Colonic mucosa (tissue), 4 donors: Measurements from ENCODE around the gene IL1RAPL2. TPM values are rescaled to one million over a fixed set of nuclear protein-coding genes. Genes with fewer than 3 reads are reported as not detected.

Experiments
- DNase-seq: peaks from one replicate; pipeline ENCODE4 v3.0.0-alpha.2; 2020
- H3K27ac ChIP-seq: fragments of 200-600 bp; one replicate; pipeline ENCODE4 v1.8.0; 2021
- H3K27me3 ChIP-seq: fragments of 200-600 bp; one replicate; pipeline ENCODE4 v1.8.0; 2021
- H3K36me3 ChIP-seq: fragments of 200-600 bp; one replicate; pipeline ENCODE4 v1.8.0; 2021
- H3K4me1 ChIP-seq: fragments of 200-600 bp; one replicate; pipeline ENCODE4 v1.8.0; 2021; ENCODE audit warnings: mild to moderate bottlenecking
- H3K4me3 ChIP-seq: fragments of 200-600 bp; one replicate; pipeline ENCODE4 v1.8.0; 2021
- H3K9ac ChIP-seq, 2 donors: one replicate each; pipeline ENCODE4 v1.7.0; 2013; ENCODE audit warnings: control low read depth in 2 of 2, low read depth in 2 of 2, low read length in 2 of 2
- H3K9me3 ChIP-seq: fragments of 200-600 bp; one replicate; pipeline ENCODE4 v1.8.0; 2021
- intact Hi-C: fragments of 100-400 bp; cut with DNase I; formaldehyde crosslinking; loops from one replicate; pipeline ENCODE4 v1.14.1; 2022
- total RNA-seq, 2 donors: library from RNA; stranded (reverse); fragmentation: NEBNext Ultra II Directional in 1 of 2; extraction: Animal tissue kit (Norgen Biotek cat#: 25700) in 1 of 2; gene quantifications; one replicate each; pipeline ENCODE4 v1.2.1, GENCODE V29; 2021
- TF ChIP-seq, protein P1 (sequence below): fragments of 200-600 bp; IDR thresholded peaks from one replicate; pipeline ENCODE4 v1.8.0; 2022; ENCODE audit warnings: antibody characterized with exemption, mild to moderate bottlenecking
- donor health status: healthy.
- donor health status: DM: no; HTN: no; CAD: no.
- donor health status: DM: no; HTN: no; CAD: no.

IL1RAPL2 gene
- total RNA-seq, 2 donors from 2014 or later: not detected

DNA sequence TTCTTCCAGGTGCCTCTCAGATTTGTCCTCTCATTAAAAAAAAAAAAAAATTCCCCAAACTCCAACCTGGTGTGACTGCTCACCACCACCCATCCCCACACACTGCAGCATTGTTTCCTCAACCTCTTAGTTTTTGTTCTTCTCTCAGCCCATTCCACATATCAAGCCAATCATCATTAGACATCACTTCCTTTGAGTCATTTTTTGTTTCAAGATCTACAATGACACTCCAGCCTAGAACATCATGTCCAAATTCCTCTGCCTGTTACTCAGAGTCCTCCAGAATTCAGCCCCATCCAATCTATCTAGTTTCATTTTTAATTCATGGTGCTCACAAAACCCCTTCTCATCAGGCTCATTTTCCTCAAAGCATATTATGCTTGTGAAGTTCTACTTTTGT lies 917.0 kb downstream of the IL1RAPL2 start:
- no peak overlapping the region for H3K9ac ChIP-seq
- H3K9me3 ChIP-seq: no peaks in the 10 kb centered on the region
- intact Hi-C loops: no loop called here
- TF ChIP-seq, protein P1, sequence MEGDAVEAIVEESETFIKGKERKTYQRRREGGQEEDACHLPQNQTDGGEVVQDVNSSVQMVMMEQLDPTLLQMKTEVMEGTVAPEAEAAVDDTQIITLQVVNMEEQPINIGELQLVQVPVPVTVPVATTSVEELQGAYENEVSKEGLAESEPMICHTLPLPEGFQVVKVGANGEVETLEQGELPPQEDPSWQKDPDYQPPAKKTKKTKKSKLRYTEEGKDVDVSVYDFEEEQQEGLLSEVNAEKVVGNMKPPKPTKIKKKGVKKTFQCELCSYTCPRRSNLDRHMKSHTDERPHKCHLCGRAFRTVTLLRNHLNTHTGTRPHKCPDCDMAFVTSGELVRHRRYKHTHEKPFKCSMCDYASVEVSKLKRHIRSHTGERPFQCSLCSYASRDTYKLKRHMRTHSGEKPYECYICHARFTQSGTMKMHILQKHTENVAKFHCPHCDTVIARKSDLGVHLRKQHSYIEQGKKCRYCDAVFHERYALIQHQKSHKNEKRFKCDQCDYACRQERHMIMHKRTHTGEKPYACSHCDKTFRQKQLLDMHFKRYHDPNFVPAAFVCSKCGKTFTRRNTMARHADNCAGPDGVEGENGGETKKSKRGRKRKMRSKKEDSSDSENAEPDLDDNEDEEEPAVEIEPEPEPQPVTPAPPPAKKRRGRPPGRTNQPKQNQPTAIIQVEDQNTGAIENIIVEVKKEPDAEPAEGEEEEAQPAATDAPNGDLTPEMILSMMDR: no peak
- no peak overlapping the region for H3K4me3 ChIP-seq
- no peaks in the 10 kb centered on the region for H3K36me3 ChIP-seq
- no peaks in the 10 kb centered on the region for H3K4me1 ChIP-seq
- no peaks in the 10 kb centered on the region for H3K27me3 ChIP-seq
- no peak overlapping the region for H3K27ac ChIP-seq
- no peak for DNase-seq

DNA sequence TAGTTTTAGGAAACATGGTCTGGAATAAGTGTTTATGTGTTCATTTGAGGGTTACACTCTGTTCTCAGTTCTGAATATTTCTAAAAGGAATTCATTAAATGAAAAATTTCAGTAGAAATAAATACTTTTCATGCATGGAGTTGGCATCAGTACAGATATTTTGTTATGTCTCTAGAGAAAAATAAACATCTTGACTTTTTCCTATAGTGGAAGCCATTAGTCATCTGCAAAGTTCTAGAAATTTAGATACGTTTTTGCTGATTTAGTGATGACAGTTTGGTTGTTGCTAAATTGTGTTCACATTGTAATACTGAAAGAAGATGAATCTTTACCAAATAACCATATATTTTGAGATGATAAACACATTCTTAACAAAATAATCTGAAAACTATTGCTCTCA lies 922.7 kb downstream of the IL1RAPL2 start:
- H3K27me3 ChIP-seq: no peaks in the 10 kb centered on the region
- no peaks in the 10 kb centered on the region for H3K36me3 ChIP-seq
- no peaks in the 10 kb centered on the region for H3K9me3 ChIP-seq
- no peak for DNase-seq
- no peak overlapping the region for H3K4me3 ChIP-seq
- H3K27ac ChIP-seq: no peak overlapping the region
- no peak overlapping the region for H3K9ac ChIP-seq
- no peaks in the 10 kb centered on the region for H3K4me1 ChIP-seq
- intact Hi-C loops: no loop called here
- TF ChIP-seq, protein P1: no peak

DNA sequence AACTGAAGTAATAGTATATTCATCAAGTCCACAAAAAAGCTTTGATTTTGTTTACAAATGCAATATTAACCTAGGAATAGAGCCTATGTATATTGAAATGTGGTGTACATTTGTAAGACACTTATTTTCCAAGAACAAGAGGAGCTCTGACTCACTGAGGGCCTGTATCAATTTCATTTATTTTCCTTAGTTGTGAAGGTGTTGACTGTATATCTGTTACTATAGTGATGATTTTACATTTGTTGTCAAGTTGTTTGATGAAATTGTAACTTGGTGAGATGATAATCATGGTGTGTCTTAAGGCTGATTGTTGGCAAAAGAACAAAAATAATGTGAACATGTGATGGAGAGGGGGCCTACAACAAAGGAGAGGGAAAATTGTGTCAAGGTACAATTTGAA lies 929.4 kb downstream of the IL1RAPL2 start:
- Histone ChIP-seq H3K4me1 (no peaks in the 10 kb centered on the region), H3K4me3 (no peak overlapping the region), H3K27ac (no peak overlapping the region), H3K9ac (no peak overlapping the region), H3K9me3 (no peaks in the 10 kb centered on the region), H3K36me3 (no peaks in the 10 kb centered on the region), H3K27me3 (no peaks in the 10 kb centered on the region)
- TF ChIP-seq, protein P1: no peak
- intact Hi-C loops: no loop called here
- DNase-seq: no peak

DNA sequence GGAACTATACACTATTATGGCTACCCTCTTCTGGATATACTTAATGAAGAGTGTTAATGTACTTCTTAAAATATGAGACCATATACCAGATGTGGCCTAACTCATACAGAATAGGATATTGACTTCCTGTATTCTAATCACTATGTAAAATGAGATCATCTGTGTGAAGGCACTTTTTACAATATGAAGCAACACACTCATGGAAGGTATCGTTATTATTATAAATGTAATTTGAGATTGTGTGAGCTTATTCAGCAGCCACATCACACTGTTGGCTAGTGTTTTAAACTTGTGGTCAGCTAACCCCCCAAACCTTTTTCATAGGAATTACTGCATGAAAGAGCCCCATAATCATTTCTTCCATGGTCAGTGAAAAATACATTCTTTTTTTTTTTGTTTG lies 936.3 kb downstream of the IL1RAPL2 start:
- Histone ChIP-seq H3K9ac (no peak overlapping the region), H3K4me1 (no peaks in the 10 kb centered on the region), H3K27me3 (no peaks in the 10 kb centered on the region), H3K4me3 (no peak overlapping the region), H3K27ac (no peak overlapping the region), H3K9me3 (no peaks in the 10 kb centered on the region), H3K36me3 (no peaks in the 10 kb centered on the region)
- intact Hi-C loops: no loop called here
- no peak for DNase-seq
- TF ChIP-seq, protein P1: no peak

DNA sequence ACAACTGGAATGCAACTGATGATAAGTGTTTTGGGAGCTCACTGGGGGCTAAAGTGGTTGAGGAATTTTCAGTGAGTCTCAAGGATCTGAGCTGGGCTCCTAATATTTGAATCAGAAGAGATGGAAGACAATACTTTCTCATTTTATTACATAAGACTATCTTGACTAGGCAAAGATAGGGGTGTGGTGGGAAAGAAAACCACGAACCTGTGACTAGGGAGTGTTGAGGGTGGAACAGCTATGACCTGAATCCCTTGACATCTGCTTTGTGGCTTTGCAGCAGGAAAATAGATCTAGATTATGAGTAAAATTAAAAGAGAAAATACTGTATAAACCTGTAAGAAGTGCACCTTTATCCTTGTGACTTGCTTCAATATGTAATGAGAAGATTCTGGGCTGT lies 949.6 kb downstream of the IL1RAPL2 start:
- no peak overlapping the region for H3K4me3 ChIP-seq
- no peak for DNase-seq
- H3K4me1 ChIP-seq: no peaks in the 10 kb centered on the region
- TF ChIP-seq, protein P1: no peak
- no peaks in the 10 kb centered on the region for H3K9me3 ChIP-seq
- no peak overlapping the region for H3K9ac ChIP-seq
- no peaks in the 10 kb centered on the region for H3K27me3 ChIP-seq
- intact Hi-C loops: no loop called here
- H3K36me3 ChIP-seq: no peaks in the 10 kb centered on the region
- H3K27ac ChIP-seq: no peak overlapping the region

DNA sequence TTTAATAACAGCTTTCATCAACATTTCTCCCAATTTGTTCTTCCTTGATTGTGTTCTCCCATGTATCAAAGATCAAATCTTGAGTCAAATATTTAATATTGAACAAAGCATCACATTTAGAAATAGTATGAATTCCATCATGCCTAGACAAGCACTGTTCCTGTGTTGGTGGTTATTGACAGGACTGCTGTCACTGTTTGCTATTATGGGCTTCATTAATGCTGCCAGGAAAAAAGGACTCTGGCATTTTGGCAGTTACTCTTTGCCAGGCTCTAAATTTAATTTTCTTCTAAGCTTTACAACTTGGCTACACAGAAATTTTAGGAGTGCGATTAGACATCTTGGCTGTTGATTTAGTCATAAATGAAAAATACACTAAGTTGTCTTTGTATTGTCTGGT lies 960.4 kb downstream of the IL1RAPL2 start:
- H3K4me3 ChIP-seq: no peak overlapping the region
- no peaks in the 10 kb centered on the region for H3K4me1 ChIP-seq
- H3K27me3 ChIP-seq: no peaks in the 10 kb centered on the region
- intact Hi-C loops: no loop called here
- H3K9me3 ChIP-seq: no peaks in the 10 kb centered on the region
- no peak overlapping the region for H3K9ac ChIP-seq
- TF ChIP-seq, protein P1: no peak
- no peaks in the 10 kb centered on the region for H3K36me3 ChIP-seq
- no peak overlapping the region for H3K27ac ChIP-seq
- no peak for DNase-seq
